Measurements from ENCODE around the gene VPS26A.

GRCh38 chr10:69145864-69146263, 21.9 kb downstream of the VPS26A start:
- TF ChIP-seq POLR2A (IDR thresholded peaks at IDR 0.05) (no peak), CTCF (IDR thresholded peaks at IDR 0.05) (no peak)

Data from prostate gland (tissue), 2 donors.